Erythroblast (primary cell): ENCODE results near the gene UBL3.
A peak's percentile ranks its signal among the peaks of the same experiment; 100 is the strongest.

ENCODE experiments used
- DNase-seq, 2 experiments: peaks; one replicate each; lab custom pipeline; 2025; lab: John Stamatoyannopoulos, UW
- GATA1 ChIP-seq: IDR thresholded peaks from 2 replicates; pipeline ENCODE4 v1.6.1; 2011; ENCODE audit warnings: low read depth, mild to moderate bottlenecking, control low read depth, low read length, moderate library complexity
- POLR2A ChIP-seq: IDR thresholded peaks from 2 replicates; pipeline ENCODE4 v1.6.1; 2011; ENCODE audit warnings: mild to moderate bottlenecking, low read length

Gene UBL3

GRCh38 chr13:29771247-29771646 is 79.2 kb downstream of the UBL3 start:
- peak; percentile 21 to 40 for DNase-seq
- TF ChIP-seq POLR2A: no peak
- TF ChIP-seq GATA1: no peak

GRCh38 chr13:29767006-29767405 is 83.4 kb downstream of the UBL3 start:
- DNase-seq: no peak
- no peak for TF ChIP-seq GATA1
- no peak for TF ChIP-seq POLR2A

- DNase-seq: peak; percentile 25 to 29
- TF ChIP-seq GATA1 (no peak), POLR2A (no peak)
Observed at GRCh38 chr13:29763436-29764180, 86.8 kb downstream of the UBL3 start.

- no peak for TF ChIP-seq POLR2A
- no peak for TF ChIP-seq GATA1
- DNase-seq: no peak
Observed at GRCh38 chr13:29761815-29762214, 88.6 kb downstream of the UBL3 start.

- TF ChIP-seq POLR2A (no peak), GATA1 (no peak)
- no peak for DNase-seq
Observed at GRCh38 chr13:29761160-29761559, 89.3 kb downstream of the UBL3 start.

- no peak for DNase-seq
- TF ChIP-seq POLR2A: no peak
- no peak for TF ChIP-seq GATA1
Observed at GRCh38 chr13:29760544-29760943, 89.9 kb downstream of the UBL3 start.

- DNase-seq: no peak
Observed at GRCh38 chr13:29758531-29759114, 91.8 kb downstream of the UBL3 start.

GRCh38 chr13:29756506-29756905 is 93.9 kb downstream of the UBL3 start:
- DNase-seq: no peak
- no peak for TF ChIP-seq GATA1
- no peak for TF ChIP-seq POLR2A

More at GRCh38 chr13:29758531-29759114, 91.8 kb downstream of the UBL3 start:
- TF ChIP-seq GATA1 (no peak), POLR2A (no peak)

- TF ChIP-seq GATA1 (no peak), POLR2A (no peak)
- peak; percentile 22 to 33 for DNase-seq
Observed at GRCh38 chr13:29754473-29754806, 96.0 kb downstream of the UBL3 start.

GRCh38 chr13:29753618-29754472 is 96.6 kb downstream of the UBL3 start:
- no peak for TF ChIP-seq POLR2A
- TF ChIP-seq GATA1: no peak
- no peak for DNase-seq

- TF ChIP-seq POLR2A (no peak), GATA1 (no peak)
- no peak for DNase-seq
Observed at GRCh38 chr13:29752175-29752574, 98.2 kb downstream of the UBL3 start.

- TF ChIP-seq POLR2A (no peak), GATA1 (no peak)
- no peak for DNase-seq
Observed at GRCh38 chr13:29750183-29750530, 100.3 kb downstream of the UBL3 start.

GRCh38 chr13:29749401-29750182 is 100.8 kb downstream of the UBL3 start:
- no peak for DNase-seq
- no peak for TF ChIP-seq GATA1
- TF ChIP-seq POLR2A: no peak
